Left lung (tissue), 10 donors: ENCODE data around the gene SPOCK1. TPM values are rescaled to one million over a fixed set of nuclear protein-coding genes. Genes with fewer than 3 reads are reported as not detected.
A peak's percentile ranks its signal among the peaks of the same experiment; 100 is the strongest.

Experiments used
- ATAC-seq: fragments of 200-7000 bp; cut with Tn5 transposase; one replicate; pipeline ENCODE4 v1.9.1; 2020; ENCODE audit warnings: moderate library complexity
- DNase-seq, 4 donors: peaks; one replicate each; pipeline ENCODE4 v3.0.0-alpha.2; 2013 to 2020
- H3K27ac ChIP-seq, 2 donors: fragments of 200-600 bp; sonication (generic) in 1 of 2; one replicate each; pipeline versions ENCODE4 v1.5.0 to v1.8.0; 2020 to 2021
- H3K27me3 ChIP-seq, 2 donors: fragments of 200-600 bp; sonication (generic) in 1 of 2; one replicate each; pipeline versions ENCODE4 v1.5.0 to v1.8.0; 2020 to 2021
- H3K36me3 ChIP-seq, 2 donors: fragments of 200-600 bp; sonication (generic) in 1 of 2; one replicate each; pipeline versions ENCODE4 v1.5.0 to v1.8.0; 2020 to 2021
- H3K4me1 ChIP-seq, 2 donors: fragments of 200-600 bp; one replicate each; pipeline ENCODE4 v1.8.0; 2021
- H3K4me3 ChIP-seq, 2 donors: fragments of 200-600 bp; sonication (generic) in 1 of 2; one replicate each; pipeline versions ENCODE4 v1.5.0 to v1.8.0; 2020 to 2021; ENCODE audit warnings: mild to moderate bottlenecking in 1 of 2
- H3K9me3 ChIP-seq, 2 donors: fragments of 200-600 bp; sonication (generic) in 1 of 2; one replicate each; pipeline versions ENCODE4 v1.5.0 to v1.8.0; 2020 to 2021
- CTCF ChIP-seq, 2 donors: fragments of 200-600 bp; sonication (generic) in 1 of 2; IDR thresholded peaks; one replicate each; pipeline versions ENCODE4 v1.5.0 to v1.8.0; 2021; ENCODE audit warnings: antibody characterized with exemption in 2 of 2
- intact Hi-C, 2 donors: fragments of 100-400 bp; cut with DNase I; formaldehyde crosslinking; loops; one replicate each; pipeline versions ENCODE4 v1.11.2 to v1.14.2; 2022
- polyA plus RNA-seq, 6 donors: library from polyadenylated mRNA; unstranded; fragments of 120-200 nt; gene quantifications; one replicate each; pipeline ENCODE4 v1.2.1, GENCODE V29; 2013; ENCODE audit not compliant: insufficient read length in 6 of 6
- total RNA-seq, 2 donors: library from RNA; stranded (reverse); fragmentation: NEBNext Ultra II Directional; extraction: Animal tissue kit (Norgen Biotek cat#: 25700); gene quantifications; one replicate each; pipeline ENCODE4 v1.2.1, GENCODE V29; 2021
- donor health status: DM: no; HTN: yes; CAD: no.
- donor health status: DM: no; HTN: no; CAD: no.

The SPOCK1 gene
- total and polyA plus RNA-seq, 8 donors, result 0.43 to 7.6 (median 0.73) TPM

DNA sequence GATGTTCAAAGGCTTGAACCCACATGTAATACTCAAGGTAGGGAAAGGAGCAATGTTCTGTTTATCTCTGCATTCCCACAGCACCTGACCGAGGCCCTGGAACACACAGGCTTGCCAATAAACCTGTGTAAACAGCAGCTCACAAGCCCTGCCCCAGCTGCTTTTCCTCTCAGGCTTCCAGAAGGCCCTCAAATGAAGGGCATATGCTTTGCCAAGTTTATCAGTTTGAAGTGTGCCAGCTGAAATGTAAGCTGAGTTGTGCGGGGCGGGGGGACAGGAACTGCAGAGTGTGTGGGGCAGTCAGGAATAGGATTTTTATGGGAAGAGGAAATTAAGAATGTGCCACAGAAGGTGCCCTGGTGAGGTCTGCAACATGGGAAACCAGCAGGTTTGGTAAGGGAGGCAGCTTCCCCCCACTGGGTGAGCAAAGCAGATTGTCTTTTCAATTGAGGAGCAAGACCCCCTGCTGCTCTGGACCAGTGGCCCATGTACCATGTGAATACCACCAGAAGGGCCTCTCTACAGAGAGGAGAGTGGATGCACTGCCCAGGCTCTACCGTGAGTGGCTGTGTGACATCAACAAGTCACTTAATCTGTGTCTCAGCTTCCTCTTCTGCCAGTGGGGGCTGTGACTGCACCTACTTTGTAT lies 194.8 kb downstream of the SPOCK1 start:
- no peak overlapping the region for H3K4me3 ChIP-seq
- no peak for TF ChIP-seq CTCF (IDR thresholded peaks at IDR 0.05)
- H3K9me3 ChIP-seq, result no peaks in the 10 kb centered on the region
- DNase-seq (peak in 3 of 4 donors; percentile 5 to 64 (median 64)), ATAC-seq (peak; percentile 95)
- intact Hi-C loops, result no loop called here
- H3K27ac ChIP-seq, result no peak overlapping the region
- peaks cover 0 to 18% of the 10 kb centered on the region in 2 donors for H3K27me3 ChIP-seq
- no peaks in the 10 kb centered on the region for H3K36me3 ChIP-seq
- no peaks in the 10 kb centered on the region for H3K4me1 ChIP-seq

DNA sequence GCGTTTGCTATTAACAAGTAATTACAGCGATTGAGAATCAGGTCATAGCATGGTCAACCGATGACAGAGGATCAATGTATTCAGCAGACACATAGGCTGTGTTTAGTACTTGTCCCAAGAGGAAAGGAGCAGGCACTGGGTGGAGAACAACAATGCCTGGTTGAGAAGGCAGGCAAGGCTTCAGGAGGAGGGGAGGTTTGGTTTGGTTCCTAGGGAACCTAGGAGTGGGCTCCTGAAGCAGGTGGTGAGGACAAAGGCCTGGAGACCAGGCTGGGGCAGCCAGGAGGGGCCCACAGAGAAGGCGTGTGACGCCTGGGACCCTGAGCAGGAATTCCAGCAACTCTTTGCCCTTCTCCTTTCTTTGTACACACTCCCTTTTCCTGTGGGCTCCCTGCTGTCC lies 195.6 kb downstream of the SPOCK1 start:
- DNase-seq (peak in 1 of 4 donors; percentile 5), ATAC-seq (no peak)
- H3K36me3 ChIP-seq, result no peaks in the 10 kb centered on the region
- H3K4me1 ChIP-seq, result no peaks in the 10 kb centered on the region
- intact Hi-C loops, result no loop called here
- peaks cover 0 to 18% of the 10 kb centered on the region in 2 donors for H3K27me3 ChIP-seq
- H3K27ac ChIP-seq, result no peak overlapping the region
- TF ChIP-seq CTCF (IDR thresholded peaks at IDR 0.05), result no peak
- no peak overlapping the region for H3K4me3 ChIP-seq
- no peaks in the 10 kb centered on the region for H3K9me3 ChIP-seq

- H3K27ac ChIP-seq, result no peak overlapping the region
- H3K27me3 ChIP-seq, result peaks cover 0 to 18% of the 10 kb centered on the region in 2 donors
- ATAC-seq (no peak), DNase-seq (no peak)
- no peak overlapping the region for H3K4me3 ChIP-seq
- H3K4me1 ChIP-seq, result no peaks in the 10 kb centered on the region
- TF ChIP-seq CTCF (IDR thresholded peaks at IDR 0.05), result no peak
- no peaks in the 10 kb centered on the region for H3K9me3 ChIP-seq
- intact Hi-C loops, result no loop called here
- no peaks in the 10 kb centered on the region for H3K36me3 ChIP-seq
Observed at GRCh38 chr5:137300411-137301240, 198.5 kb downstream of the SPOCK1 start.

GRCh38 chr5:137296213-137296781 lies 202.8 kb downstream of the SPOCK1 start:
- H3K4me1 ChIP-seq, result no peaks in the 10 kb centered on the region
- H3K36me3 ChIP-seq, result no peaks in the 10 kb centered on the region
- intact Hi-C loops, result no loop called here
- no peak for DNase-seq
- H3K9me3 ChIP-seq, result no peaks in the 10 kb centered on the region
- no peak overlapping the region for H3K4me3 ChIP-seq
- no peak for TF ChIP-seq CTCF (IDR thresholded peaks at IDR 0.05)
- H3K27me3 ChIP-seq, result peaks cover 0 to 18% of the 10 kb centered on the region in 2 donors
- no peak overlapping the region for H3K27ac ChIP-seq
- no peak for ATAC-seq

DNA sequence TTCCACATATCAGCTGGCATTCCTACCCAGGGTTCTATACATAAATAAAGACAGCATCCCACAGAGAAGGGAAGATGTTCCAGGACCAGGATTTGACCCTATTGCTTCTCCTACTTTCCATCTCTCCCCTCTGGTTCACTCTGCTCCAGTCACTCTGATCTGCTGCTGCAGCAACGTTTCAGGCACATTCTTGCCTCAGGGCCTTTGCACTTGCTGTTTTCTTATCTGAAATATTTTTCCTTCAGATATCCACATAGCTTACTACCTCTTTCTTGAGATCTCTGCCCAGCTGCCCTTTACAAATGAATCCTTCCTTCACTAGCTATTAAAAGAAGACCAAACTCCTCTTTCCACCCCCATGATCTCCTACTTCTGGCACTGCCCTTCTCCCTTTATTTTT lies 204.5 kb downstream of the SPOCK1 start:
- ATAC-seq (no peak), DNase-seq (no peak)
- H3K27ac ChIP-seq, result no peak overlapping the region
- TF ChIP-seq CTCF (IDR thresholded peaks at IDR 0.05), result no peak
- intact Hi-C loops, result no loop called here
- no peaks in the 10 kb centered on the region for H3K4me1 ChIP-seq
- H3K36me3 ChIP-seq, result no peaks in the 10 kb centered on the region
- H3K9me3 ChIP-seq, result no peaks in the 10 kb centered on the region
- peaks cover 0 to under 1% of the 10 kb centered on the region in 2 donors for H3K27me3 ChIP-seq
- H3K4me3 ChIP-seq, result no peak overlapping the region
